Osteocyte (in vitro differentiated cells): Measurements from ENCODE around the gene SLIT1. TPM values are rescaled to one million over a fixed set of nuclear protein-coding genes. Genes with fewer than 3 reads are reported as not detected.

Source experiments
- DNase-seq: peaks from one replicate; pipeline ENCODE4 v3.0.0; 2021; ENCODE audit warnings: mixed read lengths; ENCODE audit not compliant: unreplicated experiment; ENCODE audit errors: extremely low spot score
- H3K27ac Mint-ChIP-seq: one replicate; pipeline ENCODE4 v1.8.0; 2021; ENCODE audit warnings: mild to moderate bottlenecking, mixed read lengths; ENCODE audit not compliant: unreplicated experiment
- H3K27me3 Mint-ChIP-seq: one replicate; pipeline ENCODE4 v1.8.0; 2021; ENCODE audit warnings: mixed read lengths; ENCODE audit not compliant: unreplicated experiment
- H3K36me3 Mint-ChIP-seq: one replicate; pipeline ENCODE4 v1.8.0; 2021; ENCODE audit warnings: mixed read lengths; ENCODE audit not compliant: unreplicated experiment
- H3K4me1 Mint-ChIP-seq: one replicate; pipeline ENCODE4 v1.8.0; 2021; ENCODE audit warnings: mixed read lengths; ENCODE audit not compliant: unreplicated experiment
- H3K4me3 Mint-ChIP-seq: one replicate; pipeline ENCODE4 v1.8.0; 2021; ENCODE audit warnings: mild to moderate bottlenecking, moderate library complexity, mixed read lengths; ENCODE audit not compliant: unreplicated experiment
- H3K9me3 Mint-ChIP-seq: one replicate; pipeline ENCODE4 v1.8.0; 2021; ENCODE audit warnings: mixed read lengths; ENCODE audit not compliant: unreplicated experiment
- CTCF ChIP-seq: fragments of 200-600 bp; sonication (generic); IDR thresholded peaks from 2 replicates; pipeline ENCODE4 v1.5.0; 2021; ENCODE audit warnings: antibody characterized with exemption, mild to moderate bottlenecking, moderate library complexity
- total RNA-seq: library from RNA; stranded (reverse); gene quantifications from 2 replicates; pipeline ENCODE4 v1.2.1, GENCODE V29; 2021

The SLIT1 gene
- total RNA-seq, 1 donor from 2014 or later, result not detected

- TF ChIP-seq CTCF, result no peak
- Mint-ChIP-seq H3K27ac (no peak overlapping the region), H3K9me3 (no peaks in the 10 kb centered on the region), H3K4me1 (no peaks in the 10 kb centered on the region), H3K27me3 (peaks cover 20% of the 10 kb centered on the region), H3K36me3 (no peaks in the 10 kb centered on the region), H3K4me3 (no peak overlapping the region)
- no peak for DNase-seq
Observed at GRCh38 chr10:97063271-97063982, 122.3 kb downstream of the SLIT1 start.

GRCh38 chr10:97062456-97062855 lies 123.3 kb downstream of the SLIT1 start:
- H3K4me1 Mint-ChIP-seq, result no peaks in the 10 kb centered on the region
- TF ChIP-seq CTCF, result no peak
- H3K27ac Mint-ChIP-seq, result no peak overlapping the region
- DNase-seq, result no peak
- no peak overlapping the region for H3K4me3 Mint-ChIP-seq
- no peaks in the 10 kb centered on the region for H3K36me3 Mint-ChIP-seq
- no peaks in the 10 kb centered on the region for H3K9me3 Mint-ChIP-seq
- H3K27me3 Mint-ChIP-seq, result peaks cover 20% of the 10 kb centered on the region

DNA sequence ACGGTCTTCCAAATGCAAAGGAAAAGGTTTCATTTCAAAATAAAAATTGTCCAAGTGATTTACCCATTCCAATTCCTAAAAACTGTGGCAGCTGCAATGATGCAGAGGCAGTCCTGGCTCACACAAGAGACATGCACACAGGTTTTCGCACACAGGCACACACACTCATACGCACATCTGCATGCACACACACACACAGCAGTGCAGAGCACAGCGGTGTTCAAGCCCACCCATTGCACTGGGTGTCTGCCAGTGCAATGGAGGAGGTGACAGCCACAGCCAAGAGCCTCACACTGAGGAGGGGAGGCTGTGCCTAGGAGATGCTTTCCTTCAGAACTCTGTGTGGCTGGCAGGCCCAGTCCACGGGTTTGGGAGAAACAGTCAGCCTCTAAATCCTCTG lies 123.7 kb downstream of the SLIT1 start:
- no peak for TF ChIP-seq CTCF

DNA sequence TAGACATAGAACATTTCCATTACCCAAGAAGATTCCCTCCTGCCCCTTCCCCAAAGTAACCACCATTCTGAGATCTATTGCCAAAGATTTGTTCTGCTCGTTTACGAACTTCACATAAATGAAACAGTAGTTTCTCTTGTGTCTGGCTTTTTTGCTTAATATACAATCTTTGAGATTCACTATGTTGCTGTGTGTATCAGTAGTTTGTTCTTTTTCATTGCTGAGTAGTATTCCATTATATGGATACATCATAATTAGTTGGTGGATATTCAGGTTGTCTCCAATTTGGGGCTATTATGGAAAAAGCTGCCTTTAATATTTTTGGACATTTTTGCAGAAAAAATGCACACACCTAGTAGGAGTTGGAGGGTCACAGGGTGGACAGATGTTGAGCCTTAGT lies 124.3 kb downstream of the SLIT1 start:
- H3K4me3 Mint-ChIP-seq, result no peak overlapping the region
- no peak for DNase-seq

More for the DNA sequence above, 123.7 kb downstream of the SLIT1 start:
- no peak for DNase-seq
- H3K27ac Mint-ChIP-seq, result no peak overlapping the region
- H3K27me3 Mint-ChIP-seq, result peaks cover 20% of the 10 kb centered on the region
- no peaks in the 10 kb centered on the region for H3K9me3 Mint-ChIP-seq
- H3K4me3 Mint-ChIP-seq, result no peak overlapping the region
- H3K4me1 Mint-ChIP-seq, result no peaks in the 10 kb centered on the region
- no peaks in the 10 kb centered on the region for H3K36me3 Mint-ChIP-seq

More for the DNA sequence above, 124.3 kb downstream of the SLIT1 start:
- Mint-ChIP-seq H3K4me1 (no peaks in the 10 kb centered on the region), H3K9me3 (no peaks in the 10 kb centered on the region), H3K27me3 (peaks cover 18% of the 10 kb centered on the region), H3K36me3 (no peaks in the 10 kb centered on the region), H3K27ac (no peak overlapping the region)
- TF ChIP-seq CTCF, result no peak
